ENCODE measurements around the gene RRN3. TPM values are rescaled to one million over a fixed set of nuclear protein-coding genes. Genes with fewer than 3 reads are reported as not detected.
"Not testable (repeated sequence)": the region's sequence is repeated elsewhere in the genome, so short reads cannot be mapped to it uniquely, and the experiment has no call there.

RRN3 gene
- total RNA-seq, 1 experiment from 2014 or later: 40.9 TPM

GRCh38 chr16:15080883-15081282 lies 13.2 kb downstream of the RRN3 start:
- H3K27me3 Mint-ChIP-seq (ENCODE audit: low read depth): not testable (repeated sequence)

GRCh38 chr16:15076161-15076560 lies 17.9 kb downstream of the RRN3 start:
- H3K9me3 Mint-ChIP-seq; H2AK5ac ChIP-seq (ENCODE audit: insufficient read length, low read length); H4K91ac ChIP-seq (ENCODE audit: insufficient read length, low read depth, low read length); H3K27ac ChIP-seq (ENCODE audit: insufficient read length, low read depth, low read length); H2BK5ac ChIP-seq (ENCODE audit: insufficient read length, low read length); H3K9me3 ChIP-seq (ENCODE audit: control insufficient read depth, low read depth, low read length); H3K14ac ChIP-seq (ENCODE audit: insufficient read depth, low read length); DNase-seq; H3K56ac ChIP-seq (ENCODE audit: insufficient read length, low read depth, low read length); H3K4me1 Mint-ChIP-seq; H3T11ph ChIP-seq (ENCODE audit: low read length); H3K4ac ChIP-seq (ENCODE audit: low read depth, low read length); H3K23ac ChIP-seq (ENCODE audit: insufficient read length, low read depth, low read length); H3K27me3 Mint-ChIP-seq (ENCODE audit: low read depth); H3K79me1 ChIP-seq (ENCODE audit: insufficient read depth, low read depth, low read length, poor library complexity, severe bottlenecking); H3K4me3 Mint-ChIP-seq; H2BK20ac ChIP-seq (ENCODE audit: low read depth, low read length, poor library complexity, severe bottlenecking); H2BK120ac ChIP-seq (ENCODE audit: low read depth, low read length, poor library complexity, severe bottlenecking); H3K9ac ChIP-seq (ENCODE audit: extremely low read depth, insufficient read length, low read length); H3K79me2 ChIP-seq (ENCODE audit: insufficient read depth, low read length); H3K18ac ChIP-seq (ENCODE audit: insufficient read length, low read depth, low read length); H4K8ac ChIP-seq (replicated peaks; ENCODE audit: insufficient read length, low read depth, low read length); H2AFZ ChIP-seq (ENCODE audit: low read length); H3K27ac Mint-ChIP-seq; H3K4me2 ChIP-seq (ENCODE audit: insufficient read depth, insufficient read length, low read length); H3K27me3 ChIP-seq (ENCODE audit: insufficient read depth, low read length); H4K5ac ChIP-seq (ENCODE audit: insufficient read length, low read depth, low read length); H4K20me1 ChIP-seq (ENCODE audit: control insufficient read depth, insufficient read depth, insufficient read length); H2BK12ac ChIP-seq (ENCODE audit: insufficient read length, low read depth, low read length); H2BK15ac ChIP-seq (ENCODE audit: low read depth, low read length); H3K4me1 ChIP-seq (ENCODE audit: insufficient read depth, low read length); H3K23me2 ChIP-seq (ENCODE audit: insufficient read length, low read depth, low read length, poor library complexity, severe bottlenecking): not testable (repeated sequence)
- WGBS (ENCODE audit: extremely low coverage, insufficient read length, low lambda C conversion rate): no CpG with 5 or more reads among the region's 2 CpGs
- peaks cover 45 to 92% (median 85%) of the 10 kb centered on the region in 3 experiments for H3K36me3 Mint-ChIP-seq (ENCODE audit: insufficient read depth in 1 of 3, low read depth in 3 of 3)

More at GRCh38 chr16:15080883-15081282, 13.2 kb downstream of the RRN3 start:
- not testable (repeated sequence) for H3K4me1 ChIP-seq (ENCODE audit: insufficient read depth, low read length); H3K4me2 ChIP-seq (ENCODE audit: insufficient read depth, insufficient read length, low read length); H3K27ac Mint-ChIP-seq; H3K4me3 Mint-ChIP-seq; H4K8ac ChIP-seq (replicated peaks; ENCODE audit: insufficient read length, low read depth, low read length); H3K18ac ChIP-seq (ENCODE audit: insufficient read length, low read depth, low read length); H3K14ac ChIP-seq (ENCODE audit: insufficient read depth, low read length); H3K56ac ChIP-seq (ENCODE audit: insufficient read length, low read depth, low read length); H3K9me3 ChIP-seq (ENCODE audit: control insufficient read depth, low read depth, low read length); DNase-seq; H3K4ac ChIP-seq (ENCODE audit: low read depth, low read length); H4K5ac ChIP-seq (ENCODE audit: insufficient read length, low read depth, low read length); H3K23me2 ChIP-seq (ENCODE audit: insufficient read length, low read depth, low read length, poor library complexity, severe bottlenecking); H2BK15ac ChIP-seq (ENCODE audit: low read depth, low read length); H3T11ph ChIP-seq (ENCODE audit: low read length); H4K20me1 ChIP-seq (ENCODE audit: control insufficient read depth, insufficient read depth, insufficient read length); H2AK5ac ChIP-seq (ENCODE audit: insufficient read length, low read length); H3K4me1 Mint-ChIP-seq; H2BK120ac ChIP-seq (ENCODE audit: low read depth, low read length, poor library complexity, severe bottlenecking); H4K91ac ChIP-seq (ENCODE audit: insufficient read length, low read depth, low read length); H2BK12ac ChIP-seq (ENCODE audit: insufficient read length, low read depth, low read length); H2BK5ac ChIP-seq (ENCODE audit: insufficient read length, low read length); H3K79me1 ChIP-seq (ENCODE audit: insufficient read depth, low read depth, low read length, poor library complexity, severe bottlenecking); H3K27me3 ChIP-seq (ENCODE audit: insufficient read depth, low read length); H3K79me2 ChIP-seq (ENCODE audit: insufficient read depth, low read length); H3K9me3 Mint-ChIP-seq; H3K27ac ChIP-seq (ENCODE audit: insufficient read length, low read depth, low read length); H2BK20ac ChIP-seq (ENCODE audit: low read depth, low read length, poor library complexity, severe bottlenecking); H3K23ac ChIP-seq (ENCODE audit: insufficient read length, low read depth, low read length); H3K9ac ChIP-seq (ENCODE audit: extremely low read depth, insufficient read length, low read length); H2AFZ ChIP-seq (ENCODE audit: low read length)
- no CpG with 5 or more reads among the region's 1 CpG for WGBS (ENCODE audit: extremely low coverage, insufficient read length, low lambda C conversion rate)
- H3K36me3 Mint-ChIP-seq (ENCODE audit: insufficient read depth in 1 of 3, low read depth in 3 of 3): peaks cover 54 to 89% (median 86%) of the 10 kb centered on the region in 3 experiments

Data from H9 (cell line).